NB4 (cell line): ENCODE results near the gene DCC.

Source experiments
- DNase-seq: peaks from one replicate; pipeline ENCODE4 v3.0.0; 2010; ENCODE audit warnings: low read depth
- H3K4me3 ChIP-seq: one replicate; pipeline ENCODE4 v1.5.1; 2011; ENCODE audit warnings: mild to moderate bottlenecking, low read depth, low read length, moderate library complexity
- MYC ChIP-seq: IDR thresholded peaks from 2 replicates; pipeline ENCODE4 v1.6.1; 2011; ENCODE audit warnings: low read depth, low read length
- POLR2A ChIP-seq: IDR thresholded peaks from 2 replicates; pipeline ENCODE4 v1.6.1; 2011; ENCODE audit warnings: mild to moderate bottlenecking; ENCODE audit not compliant: insufficient read length; ENCODE audit errors: extremely low read depth
- TF ChIP-seq, protein P1 (sequence below): IDR thresholded peaks from 2 replicates; pipeline ENCODE4 v1.6.1; 2011; ENCODE audit warnings: low read depth, low read length
- TF ChIP-seq, protein P2 (sequence below): IDR thresholded peaks from one replicate; pipeline ENCODE4 v1.5.1; 2012; ENCODE audit warnings: low read depth, low read length

Gene DCC

DNA sequence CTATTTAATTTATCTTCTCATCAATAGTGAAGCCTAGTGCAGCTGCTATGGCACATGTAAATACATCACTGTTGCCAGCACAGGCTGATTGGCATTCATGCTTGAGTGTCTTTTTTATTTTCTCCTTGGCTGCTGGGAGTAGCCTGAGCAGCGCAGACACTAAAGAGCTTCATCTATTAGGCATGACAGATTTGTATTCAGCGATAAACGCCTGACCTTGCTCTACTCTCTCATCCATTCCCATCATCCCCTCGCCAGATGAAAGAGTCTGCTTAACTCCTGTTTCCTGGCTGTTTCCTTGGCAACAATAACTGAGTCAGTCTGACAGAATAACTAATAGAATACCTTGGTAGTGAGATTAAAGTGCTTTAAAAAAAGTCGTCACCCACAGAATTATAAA, 753.6 kb downstream of the DCC start:
- DNase-seq, result no peak
- H3K4me3 ChIP-seq, result no peak overlapping the region
- TF ChIP-seq, protein P1, sequence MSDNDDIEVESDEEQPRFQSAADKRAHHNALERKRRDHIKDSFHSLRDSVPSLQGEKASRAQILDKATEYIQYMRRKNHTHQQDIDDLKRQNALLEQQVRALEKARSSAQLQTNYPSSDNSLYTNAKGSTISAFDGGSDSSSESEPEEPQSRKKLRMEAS, result no peak
- TF ChIP-seq, protein P2, sequence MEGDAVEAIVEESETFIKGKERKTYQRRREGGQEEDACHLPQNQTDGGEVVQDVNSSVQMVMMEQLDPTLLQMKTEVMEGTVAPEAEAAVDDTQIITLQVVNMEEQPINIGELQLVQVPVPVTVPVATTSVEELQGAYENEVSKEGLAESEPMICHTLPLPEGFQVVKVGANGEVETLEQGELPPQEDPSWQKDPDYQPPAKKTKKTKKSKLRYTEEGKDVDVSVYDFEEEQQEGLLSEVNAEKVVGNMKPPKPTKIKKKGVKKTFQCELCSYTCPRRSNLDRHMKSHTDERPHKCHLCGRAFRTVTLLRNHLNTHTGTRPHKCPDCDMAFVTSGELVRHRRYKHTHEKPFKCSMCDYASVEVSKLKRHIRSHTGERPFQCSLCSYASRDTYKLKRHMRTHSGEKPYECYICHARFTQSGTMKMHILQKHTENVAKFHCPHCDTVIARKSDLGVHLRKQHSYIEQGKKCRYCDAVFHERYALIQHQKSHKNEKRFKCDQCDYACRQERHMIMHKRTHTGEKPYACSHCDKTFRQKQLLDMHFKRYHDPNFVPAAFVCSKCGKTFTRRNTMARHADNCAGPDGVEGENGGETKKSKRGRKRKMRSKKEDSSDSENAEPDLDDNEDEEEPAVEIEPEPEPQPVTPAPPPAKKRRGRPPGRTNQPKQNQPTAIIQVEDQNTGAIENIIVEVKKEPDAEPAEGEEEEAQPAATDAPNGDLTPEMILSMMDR, result no peak

DNA sequence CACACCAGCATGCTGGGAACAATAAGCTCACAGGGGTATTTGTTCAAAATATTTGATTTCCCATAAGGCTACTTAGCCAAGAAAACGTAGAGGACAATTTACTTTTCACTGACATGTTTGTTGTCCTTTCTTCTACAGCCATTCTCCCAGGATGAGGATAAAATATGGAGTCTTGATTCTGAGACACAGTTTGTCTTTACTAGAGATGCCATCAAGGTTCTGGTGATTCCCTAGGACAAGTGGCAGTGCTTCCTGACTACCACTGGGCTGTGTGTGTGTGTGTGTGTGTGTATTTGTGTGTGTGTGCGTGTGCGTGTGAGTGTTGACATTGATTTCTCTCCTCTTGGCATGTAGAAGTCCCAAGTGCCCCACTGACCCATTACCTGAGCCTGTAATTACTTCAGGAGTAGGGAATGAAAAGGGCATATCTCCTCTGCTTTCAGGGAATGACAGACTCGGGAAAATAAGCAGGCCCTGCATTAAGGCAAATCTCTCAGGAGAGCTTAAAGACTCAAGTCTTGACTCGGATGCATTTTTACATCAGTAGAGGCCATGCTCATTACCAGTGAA, 761.6 kb downstream of the DCC start:
- no peak for DNase-seq
- TF ChIP-seq MYC, result no peak
- TF ChIP-seq, protein P1, result no peak
- TF ChIP-seq POLR2A, result no peak
- TF ChIP-seq, protein P2, result no peak
- H3K4me3 ChIP-seq, result no peak overlapping the region

DNA sequence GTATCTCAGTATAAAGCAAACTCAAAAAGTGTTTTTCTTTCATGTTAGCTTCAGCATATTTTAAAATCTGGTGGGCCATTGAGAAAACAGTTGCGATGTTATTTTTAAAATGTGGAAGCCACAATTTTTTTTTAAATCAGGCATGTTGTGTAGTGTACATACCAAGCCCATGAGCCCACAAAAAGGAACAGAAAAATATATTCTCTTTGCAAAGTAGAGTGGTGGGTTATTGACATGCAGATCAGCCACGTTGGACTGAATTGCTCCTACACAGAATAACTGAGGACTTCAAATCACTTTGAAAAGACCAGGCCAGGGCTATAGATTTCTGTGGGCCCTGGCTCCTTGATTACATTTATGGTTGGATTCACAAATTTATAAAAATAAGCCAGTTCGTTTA, 774.4 kb downstream of the DCC start:
- no peak for DNase-seq
- TF ChIP-seq, protein P2, result no peak
- no peak for TF ChIP-seq MYC
- TF ChIP-seq, protein P1, result no peak
- TF ChIP-seq POLR2A, result no peak
- H3K4me3 ChIP-seq, result no peak overlapping the region

DNA sequence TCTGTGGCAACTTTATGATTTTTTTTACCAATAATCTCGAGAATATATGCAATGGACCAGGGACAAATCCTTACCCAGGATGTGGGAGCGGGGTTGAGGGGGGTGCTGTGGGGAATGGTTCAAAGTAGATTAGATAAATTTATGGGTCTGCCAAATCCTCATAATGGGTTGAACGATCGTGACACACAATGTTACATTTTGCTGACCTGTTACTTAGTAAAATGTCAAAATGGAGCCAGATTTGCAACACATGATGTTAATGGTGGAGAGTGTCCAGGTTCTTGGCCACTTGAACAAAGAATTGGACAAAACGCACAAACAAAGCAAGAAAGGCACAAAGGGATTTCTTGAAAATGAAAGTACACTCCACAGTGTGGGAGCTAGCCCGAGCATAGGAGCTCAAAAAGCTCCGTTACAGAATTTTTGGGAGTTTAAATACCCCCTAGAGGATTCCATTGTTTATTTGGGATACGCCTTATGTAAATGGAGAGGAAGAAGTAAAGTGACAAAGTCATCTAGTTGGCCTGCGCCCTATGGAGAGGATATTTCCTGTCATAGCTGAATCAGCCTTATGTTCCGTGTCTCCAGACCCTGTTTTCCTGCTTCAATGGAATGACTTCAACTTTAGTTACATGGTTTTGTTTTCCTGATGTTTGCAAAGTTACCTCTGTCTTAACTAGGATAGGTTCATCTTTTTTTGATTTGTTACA, 776.0 kb downstream of the DCC start:
- DNase-seq, result no peak
- TF ChIP-seq POLR2A (no peak), MYC (no peak)
- TF ChIP-seq, protein P1, result no peak
- TF ChIP-seq, protein P2, result no peak

DNA sequence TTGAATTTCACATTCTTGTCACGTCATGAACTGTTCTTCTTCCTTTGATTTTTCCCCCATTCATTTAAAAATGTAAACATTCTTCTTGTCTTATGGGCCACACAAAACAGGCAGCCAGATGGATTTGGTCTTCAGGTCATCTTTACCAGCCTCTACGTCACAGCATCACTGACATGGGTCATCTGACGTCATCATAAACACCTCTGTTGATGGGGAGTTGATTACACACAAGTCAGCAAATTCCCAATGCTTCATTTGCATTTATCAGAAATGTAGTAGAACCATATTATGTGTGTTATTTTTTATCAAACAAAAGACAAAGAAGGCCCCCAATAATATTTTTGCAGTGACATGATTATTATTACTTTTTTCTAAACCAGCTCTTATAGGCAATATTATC, 777.9 kb downstream of the DCC start:
- no peak for DNase-seq
- TF ChIP-seq, protein P2, result no peak
- TF ChIP-seq, protein P1, result no peak
- TF ChIP-seq POLR2A (no peak), MYC (no peak)
- H3K4me3 ChIP-seq, result no peak overlapping the region

More for the DNA sequence above, 776.0 kb downstream of the DCC start:
- no peak overlapping the region for H3K4me3 ChIP-seq
